WTC11 (cell line): ENCODE data around the gene STK39. TPM values are rescaled to one million over a fixed set of nuclear protein-coding genes. Genes with fewer than 3 reads are reported as not detected.

Experiments
- ATAC-seq: fragments of 200-7000 bp; cut with Tn5 transposase; 2 replicates; pipeline ENCODE4 v1.10.0; 2021; ENCODE audit warnings: mild to moderate bottlenecking, moderate library complexity
- CTCF ChIA-PET: fragments of 300-600 bp; sonication (Branson Sonifier 250); formaldehyde crosslinking; loops from one replicate; lab custom pipeline; 2021; ENCODE audit warnings: antibody characterized with exemption; lab: Charles Lee
- POLR2A ChIA-PET: fragments of 350-600 bp; sonication (Branson Sonifier 250); formaldehyde crosslinking; loops from one replicate; lab custom pipeline; 2021; ENCODE audit warnings: antibody characterized with exemption; lab: Charles Lee
- DNase-seq: peaks from one replicate; pipeline ENCODE4 v3.0.0; 2021; ENCODE audit warnings: low spot score
- H3K27ac Mint-ChIP-seq: 2 replicates; pipeline ENCODE4 v1.8.0; 2021; ENCODE audit warnings: mixed read lengths
- H3K27me3 Mint-ChIP-seq: 2 replicates; pipeline ENCODE4 v1.8.0; 2021; ENCODE audit warnings: low read depth, mild to moderate bottlenecking, moderate library complexity, mixed read lengths
- H3K36me3 Mint-ChIP-seq: 2 replicates; pipeline ENCODE4 v1.8.0; 2021; ENCODE audit warnings: mixed read lengths
- H3K4me1 Mint-ChIP-seq: 2 replicates; pipeline ENCODE4 v1.8.0; 2022; ENCODE audit warnings: mixed read lengths
- H3K4me3 Mint-ChIP-seq: 2 replicates; pipeline ENCODE4 v1.8.0; 2021; ENCODE audit warnings: mild to moderate bottlenecking, moderate library complexity, mixed read lengths
- H3K9me3 Mint-ChIP-seq: 2 replicates; pipeline ENCODE4 v1.8.0; 2021; ENCODE audit warnings: mixed read lengths
- AR ChIP-seq: fragments of 250-450 bp; sonication (Bioruptor Pico); IDR thresholded peaks from 2 replicates; pipeline ENCODE4 v1.9.0; 2021; ENCODE audit warnings: mild to moderate bottlenecking
- ATF2 ChIP-seq: sonication (generic); formaldehyde crosslinking; IDR thresholded peaks from 2 replicates; pipeline ENCODE4 v1.8.1; 2022; ENCODE audit warnings: low read depth, missing genetic modification reagents, borderline replicate concordance
- ELF4 ChIP-seq: sonication (generic); formaldehyde crosslinking; IDR thresholded peaks from 2 replicates; pipeline ENCODE4 v1.8.1; 2022; ENCODE audit warnings: low read depth, mild to moderate bottlenecking, moderate library complexity, missing genetic modification reagents
- EMX1 ChIP-seq: fragments of 250-450 bp; sonication (Bioruptor Pico); IDR thresholded peaks from 2 replicates; pipeline ENCODE4 v1.8.0; 2021; ENCODE audit warnings: mild to moderate bottlenecking
- ERG ChIP-seq: fragments of 250-450 bp; sonication (Bioruptor Pico); IDR thresholded peaks from 2 replicates; pipeline ENCODE4 v1.8.0; 2021; ENCODE audit warnings: mild to moderate bottlenecking
- ESRRA ChIP-seq: sonication (generic); formaldehyde crosslinking; IDR thresholded peaks from 2 replicates; pipeline ENCODE4 v1.8.1; 2022; ENCODE audit warnings: mild to moderate bottlenecking, missing genetic modification reagents, borderline replicate concordance
- FOXP1 ChIP-seq: sonication (generic); formaldehyde crosslinking; IDR thresholded peaks from 2 replicates; pipeline ENCODE4 v1.8.0; 2022; ENCODE audit warnings: missing genetic modification reagents, mild to moderate bottlenecking, moderate library complexity, borderline replicate concordance
- FOXP4 ChIP-seq: sonication (generic); formaldehyde crosslinking; IDR thresholded peaks from 2 replicates; pipeline ENCODE4 v1.8.0; 2022; ENCODE audit warnings: mild to moderate bottlenecking, missing genetic modification reagents
- HMGA2 ChIP-seq: fragments of 250-450 bp; sonication (Bioruptor Pico); IDR thresholded peaks from 2 replicates; pipeline ENCODE4 v1.4.0; 2021; ENCODE audit warnings: mild to moderate bottlenecking, moderate library complexity
- MAX ChIP-seq: sonication (generic); formaldehyde crosslinking; IDR thresholded peaks from 2 replicates; pipeline ENCODE4 v1.8.0; 2022; ENCODE audit warnings: mild to moderate bottlenecking, missing genetic modification reagents
- NR2C2 ChIP-seq: sonication (generic); formaldehyde crosslinking; IDR thresholded peaks from 2 replicates; pipeline ENCODE4 v1.8.0; 2022; ENCODE audit warnings: mild to moderate bottlenecking, missing genetic modification reagents
- NR3C1 ChIP-seq: sonication (generic); formaldehyde crosslinking; conservative IDR thresholded peaks from 2 replicates; pipeline ENCODE4 v1.8.1; 2023; ENCODE audit warnings: low read depth, mild to moderate bottlenecking, missing genetic modification reagents
- RORB ChIP-seq: fragments of 250-450 bp; sonication (Bioruptor Pico); IDR thresholded peaks from 2 replicates; pipeline ENCODE4 v1.9.0; 2021; ENCODE audit warnings: mild to moderate bottlenecking
- SMAD3 ChIP-seq: sonication (generic); formaldehyde crosslinking; IDR thresholded peaks from 2 replicates; pipeline ENCODE4 v1.8.0; 2022; ENCODE audit warnings: missing genetic modification reagents, mild to moderate bottlenecking, borderline replicate concordance
- SMAD4 ChIP-seq: sonication (generic); formaldehyde crosslinking; IDR thresholded peaks from 2 replicates; pipeline ENCODE4 v1.8.0; 2022; ENCODE audit warnings: mild to moderate bottlenecking, missing genetic modification reagents
- STAT6 ChIP-seq: sonication (generic); formaldehyde crosslinking; conservative IDR thresholded peaks from 2 replicates; pipeline ENCODE4 v1.8.1; 2023; ENCODE audit warnings: mild to moderate bottlenecking, low read depth, missing genetic modification reagents, moderate library complexity
- TCF7 ChIP-seq: sonication (generic); formaldehyde crosslinking; IDR thresholded peaks from 2 replicates; pipeline ENCODE4 v1.8.0; 2022; ENCODE audit warnings: mild to moderate bottlenecking, low read depth, missing genetic modification reagents, moderate library complexity
- USF1 ChIP-seq: sonication (generic); formaldehyde crosslinking; IDR thresholded peaks from 2 replicates; pipeline ENCODE4 v1.8.0; 2022; ENCODE audit warnings: mild to moderate bottlenecking, missing genetic modification reagents
- ZNF317 ChIP-seq: sonication (generic); formaldehyde crosslinking; IDR thresholded peaks from 2 replicates; pipeline ENCODE4 v1.8.1; 2023; ENCODE audit warnings: low read depth, mild to moderate bottlenecking, moderate library complexity, missing genetic modification reagents, borderline replicate concordance
- ZNF512 ChIP-seq: sonication (generic); formaldehyde crosslinking; IDR thresholded peaks from 2 replicates; pipeline ENCODE4 v1.8.1; 2022; ENCODE audit warnings: missing genetic modification reagents, borderline replicate concordance
- total RNA-seq: library from RNA; stranded (reverse); gene quantifications from 3 replicates; pipeline ENCODE4 v1.2.3, GENCODE V29; 2021

STK39 gene
- total RNA-seq, 1 experiment from 2014 or later, result 20.5 TPM

- TF ChIP-seq USF1 (CRISPR knock-in tag) (no peak), FOXP4 (no peak), FOXP1 (CRISPR knock-in tag) (no peak), ELF4 (CRISPR knock-in tag) (no peak), NR3C1 (CRISPR knock-in tag) (no peak), RORB (CRISPR knock-in tag) (no peak), HMGA2 (no peak), EMX1 (no peak), ZNF317 (CRISPR knock-in tag) (no peak), ERG (no peak)
Measured at GRCh38 chr2:168139852-168140251, 107.5 kb downstream of the STK39 start (continued).

- ChIA-PET POLR2A (no interaction called here), CTCF (interaction anchor here (1.5 to 1.8 kb wide), 2 partner anchors 20 to 198 kb away, joined by 9 to 10 read pairs; no protein-coding TSS in a partner anchor)
- no peaks in the 10 kb centered on the region for H3K9me3 Mint-ChIP-seq
- H3K36me3 Mint-ChIP-seq, result no peaks in the 10 kb centered on the region
- ATAC-seq (no peak), DNase-seq (no peak)
- H3K4me1 Mint-ChIP-seq, result peaks cover 27% of the 10 kb centered on the region
- 0 out of 2 replicates have a peak overlapping the region, but pooled peaks have one; percentile 6 for H3K27ac Mint-ChIP-seq
- TF ChIP-seq ESRRA (no peak), ATF2 (CRISPR knock-in tag) (no peak), FOXP1 (CRISPR knock-in tag) (no peak), ERG (no peak), TCF7 (CRISPR knock-in tag) (no peak), NR2C2 (CRISPR knock-in tag) (no peak), ZNF512 (no peak), STAT6 (no peak), MAX (CRISPR knock-in tag) (no peak), SMAD4 (CRISPR knock-in tag) (no peak), AR (no peak), SMAD3 (no peak)
- no peak overlapping the region for H3K4me3 Mint-ChIP-seq
- no peaks in the 10 kb centered on the region for H3K27me3 Mint-ChIP-seq
Measured at GRCh38 chr2:168138901-168139300, 108.5 kb downstream of the STK39 start.
